H1 (cell line): ENCODE measurements around the gene MAPK8IP2. TPM values are rescaled to one million over a fixed set of nuclear protein-coding genes. Genes with fewer than 3 reads are reported as not detected.

Source experiments
- CTCF ChIA-PET: fragments of 300-600 bp; sonication (Branson Sonifier 250); formaldehyde crosslinking; loops from one replicate; lab custom pipeline; 2021; ENCODE audit not compliant: partially characterized antibody; lab: Charles Lee
- POLR2A ChIA-PET: fragments of 300-600 bp; sonication (Branson Sonifier 250); formaldehyde crosslinking; loops from one replicate; lab custom pipeline; 2021; ENCODE audit warnings: inconsistent platforms; ENCODE audit not compliant: partially characterized antibody; lab: Charles Lee
- DNase-seq, 2 experiments: peaks; one replicate each; pipeline versions ENCODE4 v3.0.0 to v3.0.0-alpha.2; 2010 to 2022; ENCODE audit warnings: low spot score in 2 of 2, low read depth in 1 of 2, mixed read lengths in 1 of 2
- FAIRE-seq: peaks from 2 replicates; lab custom pipeline; 2011; peaks lifted over from hg19 to GRCh38; lab: Jason Lieb, UNC
- H2AFZ ChIP-seq: 2 replicates; pipeline ENCODE4 v1.8.1; 2012; ENCODE audit warnings: low read length, inconsistent platforms
- H2AK5ac ChIP-seq: 2 replicates; pipeline ENCODE4 v1.6.1; 2013; ENCODE audit warnings: low read depth, low read length
- H2BK120ac ChIP-seq: replicated peaks from 2 replicates; pipeline ENCODE3; 2013; ENCODE audit warnings: low read depth, low read length, inconsistent platforms
- H2BK12ac ChIP-seq: 2 replicates; pipeline ENCODE4 v1.6.1; 2013; ENCODE audit warnings: low read depth, low read length
- H2BK15ac ChIP-seq: 2 replicates; pipeline ENCODE4 v1.6.1; 2013; ENCODE audit warnings: low read length
- H2BK20ac ChIP-seq: 2 replicates; pipeline ENCODE4 v1.6.1; 2013; ENCODE audit warnings: low read length
- H2BK5ac ChIP-seq: 2 replicates; pipeline ENCODE4 v1.6.1; 2013; ENCODE audit warnings: low read depth, low read length
- H3K14ac ChIP-seq: 2 replicates; pipeline ENCODE4 v1.6.1; 2013; ENCODE audit warnings: inconsistent platforms; ENCODE audit not compliant: insufficient read length
- H3K18ac ChIP-seq: 2 replicates; pipeline ENCODE4 v1.6.1; 2013; ENCODE audit warnings: low read length; ENCODE audit errors: extremely low read depth
- H3K23ac ChIP-seq: 2 replicates; pipeline ENCODE4 v1.6.1; 2013; ENCODE audit warnings: inconsistent platforms; ENCODE audit not compliant: insufficient read length
- H3K23me2 ChIP-seq: 2 replicates; pipeline ENCODE4 v1.6.1; 2013; ENCODE audit warnings: low read depth, low read length
- H3K27ac ChIP-seq: 2 replicates; pipeline ENCODE4 v1.6.1; 2011; ENCODE audit warnings: low read depth, low read length, inconsistent platforms
- H3K27me3 ChIP-seq, 4 experiments: replicated peaks in 1 of 4; 1 replicate in 1 of 4; 2 replicates in 3 of 4; pipeline versions ENCODE4 v1.6.1 to v1.8.1; 2011 to 2013; ENCODE audit warnings: low read length in 3 of 4, mild to moderate bottlenecking in 3 of 4, inconsistent platforms in 2 of 4, mixed read lengths in 2 of 4, moderate library complexity in 1 of 4; ENCODE audit not compliant: control insufficient read depth in 3 of 4, insufficient read depth in 3 of 4; ENCODE audit errors: extremely low read depth in 1 of 4
- H3K36me3 ChIP-seq, 4 experiments: 2 replicates each; pipeline versions ENCODE4 v1.6.1 to v1.8.1; 2011 to 2013; ENCODE audit warnings: mild to moderate bottlenecking in 4 of 4, low read length in 3 of 4, moderate library complexity in 2 of 4, control low read depth in 1 of 4, inconsistent platforms in 1 of 4; ENCODE audit not compliant: insufficient read depth in 4 of 4, control insufficient read depth in 2 of 4
- H3K4ac ChIP-seq: replicated peaks from 2 replicates; pipeline ENCODE3; 2013; ENCODE audit warnings: low read length, low read depth, mixed read lengths, inconsistent platforms; ENCODE audit not compliant: insufficient read length
- H3K4me1 ChIP-seq, 4 experiments: replicated peaks in 1 of 4; 1 replicate in 1 of 4; 2 replicates in 3 of 4; pipeline versions ENCODE4 v1.6.1 to v1.8.1; 2011 to 2013; ENCODE audit warnings: low read length in 3 of 4, inconsistent platforms in 2 of 4, mixed read lengths in 1 of 4; ENCODE audit not compliant: insufficient read depth in 4 of 4, control insufficient read depth in 3 of 4
- H3K4me2 ChIP-seq, 2 experiments: 2 replicates each; pipeline versions ENCODE4 v1.6.1 to v1.8.1; 2011 to 2013; ENCODE audit warnings: low read depth in 2 of 2, low read length in 2 of 2, control low read depth in 1 of 2, inconsistent platforms in 1 of 2, mild to moderate bottlenecking in 1 of 2; ENCODE audit not compliant: insufficient read depth in 1 of 2
- H3K4me3 ChIP-seq, 4 experiments: fragments of 200-600, 300-600 bp in 1 of 4; sonication (generic), shearing (Covaris generic), sonication (Bioruptor Twin) in 1 of 4; 2 replicates each; pipeline versions ENCODE4 v1.5.1 to v1.8.1; 2011 to 2016; ENCODE audit warnings: low read length in 4 of 4, low read depth in 3 of 4, control low read depth in 2 of 4, inconsistent platforms in 2 of 4, mild to moderate bottlenecking in 2 of 4, mixed read lengths in 1 of 4, moderate library complexity in 1 of 4; ENCODE audit not compliant: insufficient read depth in 2 of 4; ENCODE audit errors: extremely low read depth in 1 of 4
- H3K56ac ChIP-seq: replicated peaks from 2 replicates; pipeline ENCODE3; 2013; ENCODE audit warnings: low read depth, mild to moderate bottlenecking, mixed read lengths, low read length, inconsistent platforms; ENCODE audit not compliant: insufficient read length
- H3K79me1 ChIP-seq: 2 replicates; pipeline ENCODE4 v1.6.1; 2013; ENCODE audit warnings: low read depth, low read length, control low read depth
- H3K79me2 ChIP-seq, 2 experiments: 2 replicates each; pipeline versions ENCODE4 v1.6.1 to v1.8.1; 2012 to 2013; ENCODE audit warnings: low read length in 2 of 2, mild to moderate bottlenecking in 2 of 2, inconsistent platforms in 1 of 2; ENCODE audit not compliant: insufficient read depth in 2 of 2, control insufficient read depth in 1 of 2
- H3K9ac ChIP-seq, 4 experiments: replicated peaks in 1 of 4; 1 replicate in 1 of 4; 2 replicates in 3 of 4; pipeline versions ENCODE4 v1.6.1 to v1.8.1; 2011 to 2013; ENCODE audit warnings: low read depth in 3 of 4, low read length in 3 of 4, control low read depth in 2 of 4, mild to moderate bottlenecking in 2 of 4, moderate library complexity in 2 of 4, inconsistent platforms in 1 of 4; ENCODE audit errors: extremely low read depth in 1 of 4
- H3K9me3 ChIP-seq, 2 experiments: 2 replicates each; pipeline versions ENCODE4 v1.6.1 to v1.8.1; 2012 to 2013; ENCODE audit warnings: mild to moderate bottlenecking in 2 of 2, moderate library complexity in 2 of 2, control low read depth in 1 of 2, inconsistent platforms in 1 of 2, low read depth in 1 of 2, low read length in 1 of 2, mixed read lengths in 1 of 2; ENCODE audit not compliant: insufficient read depth in 2 of 2
- H4K20me1 ChIP-seq, 2 experiments: replicated peaks in 1 of 2; 2 replicates each; pipeline versions ENCODE3 to v1.8.1; 2011 to 2013; ENCODE audit warnings: inconsistent platforms in 2 of 2, low read length in 2 of 2, mild to moderate bottlenecking in 1 of 2; ENCODE audit not compliant: insufficient read depth in 2 of 2, control insufficient read depth in 1 of 2
- H4K5ac ChIP-seq: 2 replicates; pipeline ENCODE4 v1.6.1; 2013; ENCODE audit warnings: low read length, low read depth, mixed read lengths, inconsistent platforms; ENCODE audit not compliant: insufficient read length
- H4K8ac ChIP-seq: 2 replicates; pipeline ENCODE4 v1.8.0; 2013; ENCODE audit warnings: mild to moderate bottlenecking, moderate library complexity, low read length, inconsistent platforms; ENCODE audit not compliant: insufficient read depth; ENCODE audit errors: extremely low read depth
- H4K91ac ChIP-seq: replicated peaks from 2 replicates; pipeline ENCODE3; 2013; ENCODE audit warnings: low read length, mixed read lengths, inconsistent platforms; ENCODE audit not compliant: insufficient read length
- BRCA1 ChIP-seq: IDR thresholded peaks from 2 replicates; pipeline ENCODE4 v1.6.1; 2012; ENCODE audit warnings: low read depth, low read length, improper control_type of control experiment
- CHD1 ChIP-seq: IDR thresholded peaks from 2 replicates; pipeline ENCODE4 v1.6.1; 2012; ENCODE audit warnings: low read depth, low read length, improper control_type of control experiment
- HDAC6 ChIP-seq: IDR thresholded peaks from one replicate; pipeline ENCODE4 v1.7.1; 2012; ENCODE audit warnings: low read depth, mild to moderate bottlenecking, inconsistent platforms, low read length, moderate library complexity
- JUND ChIP-seq: IDR thresholded peaks from 2 replicates; pipeline ENCODE4 v1.6.1; 2011; ENCODE audit warnings: mild to moderate bottlenecking, improper control_type of control experiment, low read length
- KDM1A ChIP-seq: fragments of 200-600, 300-600 bp; sonication (generic); IDR thresholded peaks from 2 replicates; pipeline ENCODE4 v1.7.1; 2016; ENCODE audit warnings: mild to moderate bottlenecking, low read length, borderline replicate concordance
- SAP30 ChIP-seq: fragments of 300-600 bp; sonication (generic); IDR thresholded peaks from 2 replicates; pipeline ENCODE4 v1.7.1; 2012; ENCODE audit warnings: low read length, moderate library complexity, mild to moderate bottlenecking, inconsistent platforms; ENCODE audit not compliant: insufficient read depth, insufficient replicate concordance
- SIX5 ChIP-seq: IDR thresholded peaks from 2 replicates; pipeline ENCODE4 v1.6.1; 2011; ENCODE audit warnings: mild to moderate bottlenecking, low read depth, low read length
- SP1 ChIP-seq: IDR thresholded peaks from 2 replicates; pipeline ENCODE4 v1.6.1; 2011; ENCODE audit warnings: low read depth, low read length
- SUZ12 ChIP-seq: fragments of 200-600 bp; sonication (generic); IDR thresholded peaks from 2 replicates; pipeline ENCODE4 v1.6.1; 2012; ENCODE audit warnings: mild to moderate bottlenecking, inconsistent platforms, low read length, moderate library complexity, mixed read lengths
- TBP ChIP-seq: IDR thresholded peaks from 2 replicates; pipeline ENCODE4 v1.6.1; 2011; ENCODE audit warnings: low read depth, low read length, improper control_type of control experiment
- WGBS, 2 experiments: shearing (Covaris generic) in 1 of 2; methylation state at CpG; one replicate each; pipeline versions ENCODE4 v1.1.6 to v1.1.7; 2013 to 2015; ENCODE audit warnings: low lambda C conversion rate in 2 of 2, mixed read lengths in 2 of 2, inconsistent platforms in 1 of 2, low coverage in 1 of 2, missing lambda C conversion rate in 1 of 2; ENCODE audit not compliant: insufficient replicate concordance in 2 of 2, insufficient coverage in 1 of 2, insufficient read length in 1 of 2; ENCODE audit errors: extremely low coverage in 1 of 2, missing lambda C conversion rate in 1 of 2; 5-methylcytosine and 5-hydroxymethylcytosine counted together
- polyA plus RNA-seq, 7 experiments: library from polyadenylated mRNA; depleted of rRNA in 3 of 7; stranded (reverse) in 5 of 7; unstranded in 2 of 7; fragments of >200 nt in 5 of 7; fragments of 200-250 nt in 2 of 7; gene quantifications; 1 replicate in 5 of 7; 2 replicates in 1 of 7; 4 replicates in 1 of 7; pipeline versions ENCODE4 v1.2.1 to v1.2.3, GENCODE V29; 2011 to 2013; ENCODE audit warnings: missing spikeins in 2 of 7, mixed read lengths in 2 of 7
- total RNA-seq: library from RNA; stranded (reverse); fragmentation: NEBNext Ultra II Directional; extraction: Animal tissue kit (Norgen Biotek cat#: 25700); gene quantifications from 2 replicates; pipeline ENCODE4 v1.2.1, GENCODE V29; 2021

MAPK8IP2 gene
- total and polyA plus RNA-seq, 2 of the 8 experiments (the other 6 are each of a cell fraction or from before 2014, with no cell fraction given) = 1.5 to 5.5 TPM

DNA sequence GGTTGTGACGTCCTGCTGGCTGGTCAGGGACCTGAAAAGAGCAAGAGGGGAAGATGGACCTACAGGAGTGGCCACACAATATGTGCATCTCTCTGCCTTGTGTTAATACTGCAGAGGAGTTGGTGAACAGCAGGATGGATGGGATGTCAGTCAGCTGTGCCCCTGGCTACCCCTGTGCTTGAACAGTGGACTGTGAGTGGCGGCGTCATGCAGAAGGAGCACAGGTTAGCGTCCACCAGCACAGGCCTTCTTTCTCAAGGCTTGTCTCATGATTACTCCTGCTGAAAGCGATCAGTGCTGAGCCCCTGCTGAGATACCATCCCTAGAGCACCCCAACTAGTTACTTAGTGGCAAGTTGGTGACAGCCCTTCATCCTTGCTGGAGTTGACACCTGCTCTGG lies 14.2 kb upstream of the MAPK8IP2 start:
- Histone ChIP-seq H3K56ac (no peak overlapping the region), H3K23ac (no peak overlapping the region), H4K91ac (no peak overlapping the region), H3K27me3 (0 out of 7 replicates have a peak, but pooled peaks cover 0 to 1% (median 0%) of the 10 kb centered on the region in 4 experiments), H3K79me1 (0 out of 2 replicates have a peak, but pooled peaks cover 3% of the 10 kb centered on the region), H4K5ac (no peak overlapping the region), H3K79me2 (peaks cover 0 to 1% of the 10 kb centered on the region in 2 experiments; a peak in 1 of 4 replicates), H3K23me2 (peaks cover 10% of the 10 kb centered on the region; the same call in 1 of the 2 replicates), H3K9me3 (no peaks in the 10 kb centered on the region), H3K9ac (no peak overlapping the region), H4K8ac (no peak overlapping the region), H3K4ac (no peak overlapping the region), H4K20me1 (no peaks in the 10 kb centered on the region), H3K14ac (no peak overlapping the region), H2BK15ac (no peak overlapping the region), H2AK5ac (no peak overlapping the region; the same call in 1 of the 2 replicates), H3K36me3 (no peaks in the 10 kb centered on the region), H2BK120ac (no peak overlapping the region), H2BK5ac (no peak overlapping the region), H2BK20ac (no peak overlapping the region), H3K18ac (no peak overlapping the region), H3K4me2 (no peak overlapping the region), H3K27ac (no peak overlapping the region), H2BK12ac (no peak overlapping the region), H3K4me3 (no peak overlapping the region), H3K4me1 (peaks cover 4 to 15% (median 7%) of the 10 kb centered on the region in 4 experiments), H2AFZ (no peak overlapping the region)
- WGBS, 2 experiments = 60% methylated on average over 5 of the region's 5 CpGs; no CpG with 5 or more reads in 1 of the 2 experiments
- CTCF ChIA-PET = interaction anchor here (0.8 to 4.0 kb wide), 10 partner anchors 9 to 114 kb away, joined by 3 to 19 read pairs (median 4); partner anchors contain the start of gene SYCE3
- DNase-seq (no peak), FAIRE-seq (no peak)
- POLR2A ChIA-PET = interaction anchor here (0.8 to 1.5 kb wide), 2 partner anchors 8 to 9 kb away, joined by 3 read pairs; partner anchors contain the start of gene CPT1B
- TF ChIP-seq CHD1 (no peak), KDM1A (no peak), TBP (no peak), BRCA1 (no peak), SUZ12 (no peak), SP1 (no peak), SAP30 (no peak), SIX5 (no peak), HDAC6 (no peak), JUND (no peak)
